Prostate gland (tissue), 2 donors: ENCODE results near the gene GALNT8.

Source experiments
- CTCF ChIP-seq, 4 experiments: fragments of 200-600 bp in 2 of 4; fragments of 450-650 bp in 2 of 4; sonication (generic) in 2 of 4; IDR thresholded peaks; 1 replicate in 3 of 4; 2 replicates in 1 of 4; pipeline ENCODE4 v1.5.1; 2016 to 2019; ENCODE audit warnings: antibody characterized with exemption in 4 of 4, mild to moderate bottlenecking in 2 of 4, moderate library complexity in 2 of 4
- POLR2A ChIP-seq: fragments of 450-650 bp; IDR thresholded peaks from one replicate; pipeline ENCODE4 v1.6.1; 2016; ENCODE audit warnings: antibody characterized with exemption, mild to moderate bottlenecking
- POLR2AphosphoS5 ChIP-seq: sonication (generic); formaldehyde crosslinking; IDR thresholded peaks from one replicate; pipeline ENCODE4 v1.6.1; 2017; ENCODE audit warnings: antibody characterized with exemption

GRCh38 chr12:4786795-4787194 is 66.6 kb downstream of the GALNT8 start:
- TF ChIP-seq CTCF (IDR thresholded peaks at IDR 0.05) (no peak), POLR2AphosphoS5 (no peak), POLR2A (no peak)
